PC-3 (cell line): ENCODE data around the gene USH2A. TPM values are rescaled to one million over a fixed set of nuclear protein-coding genes. Genes with fewer than 3 reads are reported as not detected.

Source experiments
- ATAC-seq: fragments of 200-7000 bp; cut with Tn5 transposase; 2 replicates; pipeline ENCODE4 v1.9.1; 2020; ENCODE audit warnings: mild to moderate bottlenecking, moderate library complexity
- BruUV-seq: library from RNA; stranded (reverse); fragments of 400-500 nt; replicated peaks from 2 replicates; lab custom pipeline; 2021; lab: Mats Ljungman, UMichigan
- CTCF ChIA-PET: fragments of 300-600 bp; sonication (Branson Sonifier 250); formaldehyde crosslinking; loops from one replicate; lab custom pipeline; 2022; ENCODE audit warnings: antibody characterized with exemption; lab: Charles Lee
- POLR2A ChIA-PET: fragments of 300-600 bp; sonication (Branson Sonifier 250); formaldehyde crosslinking; loops from one replicate; lab custom pipeline; 2022; ENCODE audit warnings: antibody characterized with exemption; ENCODE audit not compliant: unreplicated experiment; lab: Charles Lee
- DNase-seq: peaks from one replicate; pipeline ENCODE4 v3.0.0-alpha.2; 2015
- H2AFZ ChIP-seq: fragments of 300-600 bp; sonication (generic); 2 replicates; pipeline ENCODE4 v1.6.0; 2016; ENCODE audit warnings: antibody characterized with exemption, low read length
- H3F3A ChIP-seq: fragments of 300-600 bp; sonication (generic); one replicate; pipeline ENCODE4 v1.6.0; 2017; ENCODE audit warnings: antibody characterized with exemption, low read length, control low read depth, mild to moderate bottlenecking; ENCODE audit not compliant: unreplicated experiment
- H3K27ac ChIP-seq: fragments of 300-600 bp; sonication (generic); 2 replicates; pipeline ENCODE4 v1.5.1; 2016; ENCODE audit warnings: mild to moderate bottlenecking, low read length
- H3K27me3 ChIP-seq: fragments of 300-600 bp; sonication (generic); 2 replicates; pipeline ENCODE4 v1.6.1; 2016; ENCODE audit warnings: low read length, mixed read lengths
- H3K36me3 ChIP-seq: fragments of 300-600 bp; sonication (generic); 2 replicates; pipeline ENCODE4 v1.6.1; 2016; ENCODE audit warnings: low read depth, mixed run types, low read length, mixed read lengths
- H3K4me1 ChIP-seq: fragments of 300-600 bp; sonication (generic); 2 replicates; pipeline ENCODE4 v1.5.1; 2016; ENCODE audit warnings: low read length; ENCODE audit not compliant: insufficient read depth
- H3K4me2 ChIP-seq: fragments of 300-600 bp; sonication (generic); 2 replicates; pipeline ENCODE4 v1.6.0; 2016; ENCODE audit warnings: low read length
- H3K4me3 ChIP-seq: fragments of 300-600 bp; sonication (generic); 2 replicates; pipeline ENCODE4 v1.5.1; 2016; ENCODE audit warnings: mild to moderate bottlenecking, low read length, mixed read lengths
- H3K79me2 ChIP-seq: fragments of 300-600 bp; sonication (generic); 2 replicates; pipeline ENCODE4 v1.6.1; 2017; ENCODE audit warnings: low read length, mixed read lengths
- H3K9ac ChIP-seq: fragments of 300-600 bp; sonication (generic); 2 replicates; pipeline ENCODE4 v1.6.0; 2016; ENCODE audit warnings: mild to moderate bottlenecking, low read length
- H3K9me2 ChIP-seq: fragments of 300-600 bp; sonication (generic); replicated peaks from 2 replicates; pipeline ENCODE4 v1.6.1; 2016; ENCODE audit warnings: mixed run types, low read length, mixed read lengths
- H3K9me3 ChIP-seq: fragments of 300-600 bp; sonication (generic); 2 replicates; pipeline ENCODE4 v1.6.1; 2016; ENCODE audit warnings: low read length, mixed read lengths
- H4K20me1 ChIP-seq: fragments of 300-600 bp; sonication (generic); 2 replicates; pipeline ENCODE4 v1.6.1; 2016; ENCODE audit warnings: low read length, mixed read lengths
- EZH2 ChIP-seq: fragments of 300-600 bp; sonication (generic); IDR thresholded peaks from one replicate; pipeline ENCODE4 v1.6.1; 2017; ENCODE audit warnings: antibody characterized with exemption, mild to moderate bottlenecking, low read length; ENCODE audit not compliant: unreplicated experiment
- EZH2phosphoT487 ChIP-seq: fragments of 300-600 bp; sonication (generic); IDR thresholded peaks from 2 replicates; pipeline ENCODE4 v1.6.1; 2018; ENCODE audit warnings: mild to moderate bottlenecking, antibody characterized with exemption, low read length, borderline replicate concordance
- intact Hi-C: fragments of 100-400 bp; cut with micrococcal nuclease; formaldehyde crosslinking; loops from 2 replicates; pipeline ENCODE4 v1.9.0; 2023
- total RNA-seq: library from RNA; depleted of rRNA; stranded (reverse); fragments of >200 nt; gene quantifications from 2 replicates; pipeline ENCODE4 v1.2.3, GENCODE V29; 2014
- TF ChIP-seq, protein P1 (sequence below): fragments of 300-600 bp; sonication (generic); conservative IDR thresholded peaks from 2 replicates; pipeline ENCODE4 v1.5.1; 2017; ENCODE audit warnings: antibody characterized with exemption, low read depth, mild to moderate bottlenecking, low read length

Gene USH2A
- total RNA-seq, 1 experiment from 2014 or later, result not detected

DNA sequence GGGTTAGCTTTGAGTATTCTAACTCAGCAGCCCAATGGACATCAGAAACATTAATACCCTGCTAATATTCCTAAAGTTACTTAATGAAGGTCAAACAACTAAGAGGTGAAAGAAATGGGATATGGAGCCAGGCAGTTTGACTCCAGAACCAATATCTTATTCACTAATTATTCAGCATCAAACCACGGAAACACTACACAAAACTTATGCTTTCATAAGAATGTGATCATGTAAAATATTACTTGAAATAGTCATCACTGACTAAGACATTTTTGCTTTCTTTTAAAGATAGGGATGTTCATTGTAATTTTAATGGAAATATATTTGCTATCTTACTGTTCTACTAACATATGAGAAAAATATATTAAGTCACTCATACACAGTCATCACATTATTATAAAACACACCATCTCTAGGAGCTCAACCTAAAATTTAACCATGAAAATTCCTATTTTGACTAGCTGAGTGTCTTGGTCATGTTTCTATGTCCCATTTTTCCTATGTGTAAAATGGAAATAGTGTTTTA, 615.3 kb downstream of the USH2A start:
- peaks cover 1% of the 10 kb centered on the region; the same call in 1 of the 2 replicates for H3K36me3 ChIP-seq
- H3K4me2 ChIP-seq, result no peak overlapping the region
- H3K27ac ChIP-seq, result no peak overlapping the region
- no peaks in the 10 kb centered on the region for H3F3A ChIP-seq
- no peaks in the 10 kb centered on the region for H3K9me2 ChIP-seq
- no peak for DNase-seq
- ChIA-PET CTCF (no interaction called here), POLR2A (no interaction called here)
- H3K4me1 ChIP-seq, result no peaks in the 10 kb centered on the region
- intact Hi-C loops, result no loop called here
- no peak overlapping the region for H2AFZ ChIP-seq
- H4K20me1 ChIP-seq, result no peaks in the 10 kb centered on the region
- no peak overlapping the region for H3K9ac ChIP-seq
- no TSS peak for BruUV-seq
- no peak for ATAC-seq
- H3K27me3 ChIP-seq, result no peaks in the 10 kb centered on the region
- no peak for TF ChIP-seq EZH2
- TF ChIP-seq, protein P1, sequence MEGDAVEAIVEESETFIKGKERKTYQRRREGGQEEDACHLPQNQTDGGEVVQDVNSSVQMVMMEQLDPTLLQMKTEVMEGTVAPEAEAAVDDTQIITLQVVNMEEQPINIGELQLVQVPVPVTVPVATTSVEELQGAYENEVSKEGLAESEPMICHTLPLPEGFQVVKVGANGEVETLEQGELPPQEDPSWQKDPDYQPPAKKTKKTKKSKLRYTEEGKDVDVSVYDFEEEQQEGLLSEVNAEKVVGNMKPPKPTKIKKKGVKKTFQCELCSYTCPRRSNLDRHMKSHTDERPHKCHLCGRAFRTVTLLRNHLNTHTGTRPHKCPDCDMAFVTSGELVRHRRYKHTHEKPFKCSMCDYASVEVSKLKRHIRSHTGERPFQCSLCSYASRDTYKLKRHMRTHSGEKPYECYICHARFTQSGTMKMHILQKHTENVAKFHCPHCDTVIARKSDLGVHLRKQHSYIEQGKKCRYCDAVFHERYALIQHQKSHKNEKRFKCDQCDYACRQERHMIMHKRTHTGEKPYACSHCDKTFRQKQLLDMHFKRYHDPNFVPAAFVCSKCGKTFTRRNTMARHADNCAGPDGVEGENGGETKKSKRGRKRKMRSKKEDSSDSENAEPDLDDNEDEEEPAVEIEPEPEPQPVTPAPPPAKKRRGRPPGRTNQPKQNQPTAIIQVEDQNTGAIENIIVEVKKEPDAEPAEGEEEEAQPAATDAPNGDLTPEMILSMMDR, result no peak
- no peak for TF ChIP-seq EZH2phosphoT487
- peaks cover 10% of the 10 kb centered on the region for H3K9me3 ChIP-seq
- no peak overlapping the region for H3K4me3 ChIP-seq
- no peaks in the 10 kb centered on the region for H3K79me2 ChIP-seq

DNA sequence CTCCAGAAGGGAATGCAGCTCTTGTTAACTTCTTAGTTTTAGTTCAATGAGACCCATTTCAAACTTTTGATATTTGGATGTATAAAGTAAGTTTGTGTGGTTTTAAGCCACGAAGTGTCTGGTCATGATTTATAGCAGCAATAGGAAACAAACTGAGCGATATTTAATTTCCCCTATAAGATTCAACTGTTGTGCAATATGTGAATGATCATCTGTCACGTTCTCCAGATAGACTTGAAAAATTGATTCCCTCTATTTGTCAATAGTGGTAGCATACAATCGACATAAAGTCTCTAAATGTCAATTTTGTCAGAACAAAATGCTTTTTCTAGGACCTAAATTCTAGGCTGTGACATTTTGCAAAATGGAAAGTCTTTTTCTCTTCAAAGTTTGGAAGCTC, 616.0 kb downstream of the USH2A start:
- Histone ChIP-seq H3K27ac (no peak overlapping the region), H3K4me3 (no peak overlapping the region), H3K36me3 (no peaks in the 10 kb centered on the region), H3K9ac (no peak overlapping the region), H4K20me1 (no peaks in the 10 kb centered on the region), H3K9me3 (peaks cover 3% of the 10 kb centered on the region), H3K79me2 (no peaks in the 10 kb centered on the region), H3K9me2 (no peaks in the 10 kb centered on the region), H3K4me1 (no peaks in the 10 kb centered on the region), H3F3A (no peaks in the 10 kb centered on the region), H2AFZ (no peak overlapping the region), H3K27me3 (no peaks in the 10 kb centered on the region), H3K4me2 (no peak overlapping the region)
- intact Hi-C loops, result no loop called here
- no peak for TF ChIP-seq EZH2
- TF ChIP-seq, protein P1, result no peak
- no peak for TF ChIP-seq EZH2phosphoT487
- ChIA-PET POLR2A (no interaction called here), CTCF (no interaction called here)
- no TSS peak for BruUV-seq
- DNase-seq (no peak), ATAC-seq (no peak)

DNA sequence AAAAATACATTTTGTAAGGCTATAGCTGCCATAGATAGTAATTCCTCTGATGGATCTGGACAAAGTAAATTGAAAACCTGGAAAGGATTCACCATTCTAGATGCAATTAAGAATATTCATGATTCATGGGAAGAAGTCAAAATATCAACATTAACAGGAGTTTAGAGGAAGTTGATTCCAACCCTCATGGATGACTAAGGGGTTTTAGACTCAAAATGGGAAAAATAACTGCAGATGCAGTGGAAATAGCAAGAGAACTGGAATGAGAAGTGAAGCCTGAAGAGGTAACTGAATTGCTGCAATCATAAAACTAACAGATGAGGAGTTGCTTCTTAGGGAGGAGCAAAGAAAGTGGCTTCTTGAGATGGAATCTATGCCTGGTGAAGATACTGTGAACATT, 625.4 kb downstream of the USH2A start:
- no peaks in the 10 kb centered on the region for H3K36me3 ChIP-seq
- H3K4me3 ChIP-seq, result no peak overlapping the region
- no peaks in the 10 kb centered on the region for H3F3A ChIP-seq
- no peak overlapping the region for H3K9ac ChIP-seq
- ChIA-PET POLR2A (no interaction called here), CTCF (no interaction called here)
- ATAC-seq (no peak), DNase-seq (no peak)
- H3K9me2 ChIP-seq, result no peaks in the 10 kb centered on the region; the same call in 1 of the 2 replicates
- H3K27me3 ChIP-seq, result no peaks in the 10 kb centered on the region
- peaks cover 17% of the 10 kb centered on the region for H3K4me1 ChIP-seq
- intact Hi-C loops, result no loop called here
- H3K4me2 ChIP-seq, result no peak overlapping the region
- no TSS peak for BruUV-seq
- no peak overlapping the region for H3K27ac ChIP-seq
- TF ChIP-seq EZH2, result no peak
- TF ChIP-seq, protein P1, result no peak
- no peak for TF ChIP-seq EZH2phosphoT487
- no peaks in the 10 kb centered on the region for H3K79me2 ChIP-seq
- H2AFZ ChIP-seq, result no peak overlapping the region
- no peaks in the 10 kb centered on the region for H3K9me3 ChIP-seq
- 0 out of 2 replicates have a peak, but pooled peaks cover 2% of the 10 kb centered on the region for H4K20me1 ChIP-seq
